IMR-90 (cell line): ENCODE results near the gene DCAF10. TPM values are rescaled to one million over a fixed set of nuclear protein-coding genes. Genes with fewer than 3 reads are reported as not detected.
A peak's percentile ranks its signal among the peaks of the same experiment; 100 is the strongest.

ENCODE experiments used
- ATAC-seq: fragments of 200-7000 bp; cut with Tn5 transposase; 2 replicates; pipeline ENCODE4 v1.9.1; 2020; ENCODE audit warnings: low read depth, mild to moderate bottlenecking, moderate library complexity
- BruUV-seq: library from RNA; stranded (reverse); fragments of 400-500 nt; replicated peaks from 2 replicates; lab custom pipeline; 2021; lab: Mats Ljungman, UMichigan
- CTCF ChIA-PET: fragments of 300-600 bp; formaldehyde crosslinking; extraction: SDS; loops from one replicate; lab custom pipeline; 2021; ENCODE audit warnings: antibody characterized with exemption; lab: Yijun Ruan, JAX
- POLR2A ChIA-PET: fragments of 300-600 bp; sonication (Branson Sonifier 250); formaldehyde crosslinking; loops from one replicate; lab custom pipeline; 2022; ENCODE audit warnings: antibody characterized with exemption; ENCODE audit not compliant: unreplicated experiment; lab: Charles Lee
- DNase-seq: peaks from one replicate; pipeline ENCODE4 v3.0.0; 2013
- H2AFZ ChIP-seq: replicated peaks from 2 replicates; pipeline ENCODE3; 2013; ENCODE audit warnings: low read length, mild to moderate bottlenecking; ENCODE audit not compliant: poor library complexity
- H2AK5ac ChIP-seq: 2 replicates; pipeline ENCODE4 v1.6.1; 2013; ENCODE audit warnings: low read depth, low read length, inconsistent platforms
- H2AK9ac ChIP-seq: replicated peaks from 2 replicates; pipeline ENCODE3; 2013; ENCODE audit warnings: mild to moderate bottlenecking, low read depth, low read length, moderate library complexity; ENCODE audit not compliant: poor library complexity
- H2BK120ac ChIP-seq: 2 replicates; pipeline ENCODE4 v1.6.1; 2013; ENCODE audit warnings: low read depth, low read length, inconsistent platforms
- H2BK15ac ChIP-seq: 3 replicates; pipeline ENCODE4 v1.6.1; 2013; ENCODE audit warnings: low read depth, low read length, inconsistent platforms
- H2BK20ac ChIP-seq: 2 replicates; pipeline ENCODE4 v1.6.1; 2013; ENCODE audit warnings: low read depth, mild to moderate bottlenecking, inconsistent platforms, low read length, moderate library complexity
- H2BK5ac ChIP-seq: 2 replicates; pipeline ENCODE4 v1.6.1; 2013; ENCODE audit warnings: mild to moderate bottlenecking, low read depth, low read length, inconsistent platforms; ENCODE audit not compliant: poor library complexity, severe bottlenecking
- H3K14ac ChIP-seq: replicated peaks from 2 replicates; pipeline ENCODE4 v1.6.1; 2013; ENCODE audit warnings: low read depth, low read length, inconsistent platforms
- H3K18ac ChIP-seq: 2 replicates; pipeline ENCODE4 v1.6.1; 2013; ENCODE audit warnings: low read depth, low read length, control low read depth
- H3K23ac ChIP-seq: 2 replicates; pipeline ENCODE4 v1.6.1; 2013; ENCODE audit warnings: low read depth, low read length, inconsistent platforms
- H3K27ac ChIP-seq: 2 replicates; pipeline ENCODE4 v1.5.1; 2013; ENCODE audit warnings: mild to moderate bottlenecking, control low read depth, low read length; ENCODE audit not compliant: insufficient read depth
- H3K27me3 ChIP-seq: 2 replicates; pipeline ENCODE4 v1.6.1; 2013; ENCODE audit warnings: low read length; ENCODE audit not compliant: control insufficient read depth, insufficient read depth
- H3K36me3 ChIP-seq: 2 replicates; pipeline ENCODE4 v1.6.1; 2013; ENCODE audit warnings: low read length, mixed read lengths; ENCODE audit not compliant: control insufficient read depth, insufficient read depth
- H3K4ac ChIP-seq: 2 replicates; pipeline ENCODE4 v1.6.1; 2013; ENCODE audit warnings: low read depth, low read length, inconsistent platforms
- H3K4me1 ChIP-seq: 2 replicates; pipeline ENCODE4 v1.6.1; 2013; ENCODE audit warnings: low read length, mixed read lengths; ENCODE audit not compliant: control insufficient read depth, insufficient read depth
- H3K4me2 ChIP-seq: 2 replicates; pipeline ENCODE4 v1.6.1; 2013; ENCODE audit warnings: low read depth, mild to moderate bottlenecking, control low read depth, low read length, moderate library complexity
- H3K4me3 ChIP-seq: 2 replicates; pipeline ENCODE4 v1.5.1; 2013; ENCODE audit warnings: low read depth, mild to moderate bottlenecking, control low read depth, low read length, moderate library complexity; ENCODE audit not compliant: insufficient read depth
- H3K56ac ChIP-seq: 2 replicates; pipeline ENCODE4 v1.6.1; 2013; ENCODE audit warnings: low read length, inconsistent platforms; ENCODE audit not compliant: insufficient read depth; ENCODE audit errors: extremely low read depth
- H3K79me1 ChIP-seq, 2 experiments: 2 replicates each; pipeline ENCODE4 v1.6.1; 2013; ENCODE audit warnings: low read length in 2 of 2, inconsistent platforms in 1 of 2, low read depth in 1 of 2
- H3K9ac ChIP-seq: 2 replicates; pipeline ENCODE4 v1.6.1; 2013; ENCODE audit warnings: low read depth, low read length, control low read depth
- H3K9me1 ChIP-seq: 2 replicates; pipeline ENCODE4 v1.6.1; 2013; ENCODE audit warnings: low read length, inconsistent platforms; ENCODE audit not compliant: insufficient read depth
- H3K9me3 ChIP-seq: 2 replicates; pipeline ENCODE4 v1.6.1; 2013; ENCODE audit warnings: low read length; ENCODE audit not compliant: control insufficient read depth, insufficient read depth
- H4K20me1 ChIP-seq: 2 replicates; pipeline ENCODE4 v1.6.1; 2013; ENCODE audit warnings: low read length, inconsistent platforms; ENCODE audit not compliant: insufficient read depth
- H4K5ac ChIP-seq: 2 replicates; pipeline ENCODE4 v1.6.1; 2013; ENCODE audit warnings: mild to moderate bottlenecking, low read depth, low read length, control low read depth
- H4K8ac ChIP-seq, 2 experiments: 2 replicates each; pipeline ENCODE4 v1.6.1; 2013; ENCODE audit warnings: low read depth in 2 of 2, low read length in 2 of 2, control low read depth in 1 of 2, inconsistent platforms in 1 of 2
- H4K91ac ChIP-seq: 2 replicates; pipeline ENCODE4 v1.6.1; 2013; ENCODE audit warnings: low read depth, low read length, inconsistent platforms; ENCODE audit not compliant: insufficient read depth
- BHLHE40 ChIP-seq: fragments of 150-350 bp; IDR thresholded peaks from 2 replicates; pipeline ENCODE4 v1.6.1; 2016; ENCODE audit warnings: mild to moderate bottlenecking, low read depth, low read length
- CEBPB ChIP-seq: IDR thresholded peaks from 2 replicates; pipeline ENCODE4 v1.6.1; 2012; ENCODE audit warnings: low read depth, low read length, improper control_type of control experiment
- CHD1 ChIP-seq: IDR thresholded peaks from 2 replicates; pipeline ENCODE4 v1.6.1; 2012; ENCODE audit warnings: low read depth, low read length, improper control_type of control experiment
- FOS ChIP-seq: fragments of 150-350 bp; IDR thresholded peaks from 2 replicates; pipeline ENCODE4 v1.6.1; 2016; ENCODE audit warnings: low read depth, low read length
- MAFK ChIP-seq: IDR thresholded peaks from 2 replicates; pipeline ENCODE4 v1.6.1; 2012; ENCODE audit warnings: low read depth, low read length, improper control_type of control experiment
- MAZ ChIP-seq: IDR thresholded peaks from 2 replicates; pipeline ENCODE4 v1.6.1; 2012; ENCODE audit warnings: low read depth, mild to moderate bottlenecking, low read length, improper control_type of control experiment, moderate library complexity, borderline replicate concordance
- MXI1 ChIP-seq: IDR thresholded peaks from 2 replicates; pipeline ENCODE4 v1.6.1; 2012; ENCODE audit warnings: low read depth, mild to moderate bottlenecking, low read length, moderate library complexity, borderline replicate concordance
- NFE2L2 ChIP-seq: fragments of 150-350 bp; IDR thresholded peaks from 2 replicates; pipeline ENCODE4 v1.6.1; 2016; ENCODE audit warnings: low read depth, mild to moderate bottlenecking, low read length
- POLR2A ChIP-seq: IDR thresholded peaks from 2 replicates; pipeline ENCODE4 v1.6.1; 2012; ENCODE audit warnings: mild to moderate bottlenecking, low read depth, low read length
- RAD21 ChIP-seq: IDR thresholded peaks from 2 replicates; pipeline ENCODE4 v1.6.1; 2012; ENCODE audit warnings: low read length, improper control_type of control experiment
- RCOR1 ChIP-seq: IDR thresholded peaks from 2 replicates; pipeline ENCODE4 v1.6.1; 2012; ENCODE audit warnings: mild to moderate bottlenecking, low read length, improper control_type of control experiment; ENCODE audit not compliant: insufficient replicate concordance
- RFX5 ChIP-seq: IDR thresholded peaks from 2 replicates; pipeline ENCODE4 v1.8.0; 2012; ENCODE audit warnings: low read depth, mild to moderate bottlenecking, low read length, moderate library complexity
- SMC3 ChIP-seq: fragments of 150-350 bp; IDR thresholded peaks from 2 replicates; pipeline ENCODE4 v1.6.1; 2016; ENCODE audit warnings: low read depth, mild to moderate bottlenecking, antibody characterized with exemption, low read length, moderate library complexity
- USF2 ChIP-seq: fragments of 150-350 bp; IDR thresholded peaks from 2 replicates; pipeline ENCODE4 v1.6.1; 2017; ENCODE audit warnings: mild to moderate bottlenecking, antibody characterized with exemption, low read length, low read depth
- WGBS, 2 experiments: methylation state at CpG; one replicate each; pipeline versions ENCODE4 v1.1.5 to v1.1.7; 2013; ENCODE audit warnings: missing lambda C conversion rate in 2 of 2; ENCODE audit not compliant: insufficient read length in 1 of 2; ENCODE audit errors: extremely low coverage in 2 of 2; 5-methylcytosine and 5-hydroxymethylcytosine counted together
- dilution Hi-C: fragments of 300-500 bp; cut with HindIII; formaldehyde crosslinking; loops from one replicate; pipeline ENCODE4 v1.14.3; 2018; ENCODE audit warnings: low sequenced_read_pairs; ENCODE audit not compliant: unreplicated experiment
- in situ Hi-C: fragments of 300-500 bp; cut with MboI; formaldehyde crosslinking; loops from 3 replicates; pipeline ENCODE4 v1.14.3; 2019; ENCODE audit warnings: low sequenced_read_pairs, inconsistent platforms, mixed read lengths
- intact Hi-C: fragments of 100-400 bp; cut with micrococcal nuclease; formaldehyde crosslinking; loops from 2 replicates; pipeline ENCODE4 v1.10.0; 2022
- polyA plus RNA-seq, 3 experiments: library from polyadenylated mRNA; depleted of rRNA; stranded (reverse); fragments of >200 nt; gene quantifications; 2 replicates each; pipeline ENCODE4 v1.2.3, GENCODE V29; 2012; ENCODE audit warnings: low replicate concordance in 1 of 3
- total RNA-seq: library from RNA; depleted of rRNA; stranded (reverse); fragments of >200 nt; gene quantifications from 2 replicates; pipeline ENCODE4 v1.2.3, GENCODE V29; 2012
- TF ChIP-seq, protein P1 (sequence below): fragments of 150-350 bp; IDR thresholded peaks from 2 replicates; pipeline ENCODE4 v1.6.1; 2016; ENCODE audit warnings: low read depth, mild to moderate bottlenecking, low read length, moderate library complexity, borderline replicate concordance

Gene DCAF10
- total and polyA plus RNA-seq, 2 of the 4 experiments (the other 2 are of a cell fraction): 17.1 to 19.4 TPM

GRCh38 chr9:37914701-37915358 is 114.2 kb downstream of the DCAF10 start:
- intact Hi-C loops: no loop called here
- Histone ChIP-seq H3K27ac (no peak overlapping the region), H2AFZ (no peak overlapping the region), H3K23ac (no peak overlapping the region), H2BK5ac (no peak overlapping the region), H2BK120ac (no peak overlapping the region; the same call in 1 of the 2 replicates), H2BK15ac (no peak overlapping the region), H2AK5ac (peak overlapping the region; percentile 73; the same call in 1 of the 2 replicates), H3K56ac (no peak overlapping the region), H4K8ac (peak overlapping the region in 1 of 2 experiments; percentile 38; a peak in 1 of 4 replicates), H3K4me1 (peaks cover 14% of the 10 kb centered on the region), H2BK20ac (0 out of 2 replicates have a peak overlapping the region, but pooled peaks have one; percentile 1), H4K91ac (no peak overlapping the region; the same call in 1 of the 2 replicates), H3K4me2 (no peak overlapping the region), H4K20me1 (no peaks in the 10 kb centered on the region; the same call in 1 of the 2 replicates), H3K4ac (peak overlapping the region; percentile 58), H3K9me3 (no peaks in the 10 kb centered on the region), H3K79me1 (peaks cover 12 to 44% of the 10 kb centered on the region in 2 experiments; a peak in 3 of 4 replicates), H3K36me3 (peaks cover 35% of the 10 kb centered on the region), H3K18ac (no peak overlapping the region), H2AK9ac (peak overlapping the region; percentile 37), H4K5ac (no peak overlapping the region), H3K4me3 (no peak overlapping the region), H3K9ac (no peak overlapping the region), H3K14ac (no peak overlapping the region), H3K27me3 (no peaks in the 10 kb centered on the region), H3K9me1 (no peaks in the 10 kb centered on the region)
- no TSS peak for BruUV-seq
- TF ChIP-seq CHD1 (no peak), SMC3 (no peak), MAZ (no peak), RFX5 (no peak), MXI1 (no peak), RCOR1 (no peak), FOS (no peak), NFE2L2 (no peak), RAD21 (no peak), USF2 (no peak), MAFK (no peak), POLR2A (no peak), BHLHE40 (no peak), CEBPB (no peak)
- TF ChIP-seq, protein P1, sequence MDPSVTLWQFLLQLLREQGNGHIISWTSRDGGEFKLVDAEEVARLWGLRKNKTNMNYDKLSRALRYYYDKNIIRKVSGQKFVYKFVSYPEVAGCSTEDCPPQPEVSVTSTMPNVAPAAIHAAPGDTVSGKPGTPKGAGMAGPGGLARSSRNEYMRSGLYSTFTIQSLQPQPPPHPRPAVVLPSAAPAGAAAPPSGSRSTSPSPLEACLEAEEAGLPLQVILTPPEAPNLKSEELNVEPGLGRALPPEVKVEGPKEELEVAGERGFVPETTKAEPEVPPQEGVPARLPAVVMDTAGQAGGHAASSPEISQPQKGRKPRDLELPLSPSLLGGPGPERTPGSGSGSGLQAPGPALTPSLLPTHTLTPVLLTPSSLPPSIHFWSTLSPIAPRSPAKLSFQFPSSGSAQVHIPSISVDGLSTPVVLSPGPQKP: no peak
- WGBS, 2 experiments: 94% methylated on average over 3 of the region's 11 CpGs; no CpG with 5 or more reads in 1 of the 2 experiments
- in situ Hi-C loops: loop anchor here (5.0 kb wide), 3 partner anchors 247 to 447 kb away; no protein-coding TSS in a partner anchor
- no peak for DNase-seq
- no peak for ATAC-seq
- ChIA-PET CTCF (interaction anchor here (1.0 to 1.8 kb wide), 3 partner anchors 102 to 471 kb away, joined by 3 to 6 read pairs (median 5); no protein-coding TSS in a partner anchor), POLR2A (no interaction called here)
- dilution Hi-C loops: loop anchor here (25.0 kb wide), 1 partner anchor 472 kb away; the partner anchor contains the start of gene ALDH1B1
